ENCODE data around the gene ALG11.
A peak's percentile ranks its signal among the peaks of the same experiment; 100 is the strongest.
"Not testable (repeated sequence)": the region's sequence is repeated elsewhere in the genome, so short reads cannot be mapped to it uniquely, and the experiment has no call there.

The ALG11 gene, protein sequence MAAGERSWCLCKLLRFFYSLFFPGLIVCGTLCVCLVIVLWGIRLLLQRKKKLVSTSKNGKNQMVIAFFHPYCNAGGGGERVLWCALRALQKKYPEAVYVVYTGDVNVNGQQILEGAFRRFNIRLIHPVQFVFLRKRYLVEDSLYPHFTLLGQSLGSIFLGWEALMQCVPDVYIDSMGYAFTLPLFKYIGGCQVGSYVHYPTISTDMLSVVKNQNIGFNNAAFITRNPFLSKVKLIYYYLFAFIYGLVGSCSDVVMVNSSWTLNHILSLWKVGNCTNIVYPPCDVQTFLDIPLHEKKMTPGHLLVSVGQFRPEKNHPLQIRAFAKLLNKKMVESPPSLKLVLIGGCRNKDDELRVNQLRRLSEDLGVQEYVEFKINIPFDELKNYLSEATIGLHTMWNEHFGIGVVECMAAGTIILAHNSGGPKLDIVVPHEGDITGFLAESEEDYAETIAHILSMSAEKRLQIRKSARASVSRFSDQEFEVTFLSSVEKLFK

DNA sequence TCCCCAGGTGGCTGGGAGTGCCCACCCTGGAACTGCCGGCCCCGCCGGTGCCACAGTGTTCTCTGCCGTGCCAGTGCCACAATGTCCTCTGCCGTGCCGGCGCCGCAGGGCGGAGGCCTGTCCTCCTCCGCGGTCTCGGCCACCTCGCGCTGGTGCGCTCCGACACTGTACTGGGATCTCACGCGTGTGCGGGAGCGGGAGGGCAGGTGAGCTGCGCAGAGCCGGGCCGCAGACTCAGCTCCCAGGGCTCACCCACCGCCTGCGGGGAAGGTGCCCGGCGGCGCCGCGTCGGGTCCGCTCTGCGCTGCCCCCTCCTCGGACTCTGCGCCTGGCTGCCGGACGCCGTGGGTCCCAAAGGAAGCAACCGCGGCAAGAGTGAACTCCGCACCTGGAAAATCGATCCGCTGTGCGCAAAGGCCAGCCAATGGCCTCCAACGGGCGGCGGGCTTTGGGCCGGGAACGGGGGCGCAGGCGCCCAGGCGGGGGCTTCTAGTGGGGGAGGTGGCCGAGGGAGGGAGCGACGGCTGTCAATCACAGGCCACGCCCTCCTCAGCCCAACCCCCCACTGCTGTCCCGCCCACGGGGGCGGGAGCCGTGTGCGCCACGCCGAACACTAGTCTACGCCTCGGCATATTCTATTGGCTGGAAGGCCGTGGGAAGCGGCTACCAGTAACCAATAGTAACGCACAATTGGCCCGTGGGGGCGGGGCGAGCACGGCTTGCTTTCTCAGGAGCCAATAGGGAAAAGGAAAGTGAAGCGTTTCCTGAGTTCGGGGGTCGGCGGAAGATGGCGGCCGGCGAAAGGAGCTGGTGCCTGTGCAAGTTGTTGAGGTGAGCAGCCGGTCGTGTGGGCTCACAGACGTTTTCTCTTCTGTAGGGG, at the start of gene ALG11:
Gene ALG11, plus strand, starts transcription at position 767 of the 880 bp plus-strand sequence. Its CDS starts 21 bp downstream, at position 788.
- peak; percentile 56 for DNase-seq

DNA sequence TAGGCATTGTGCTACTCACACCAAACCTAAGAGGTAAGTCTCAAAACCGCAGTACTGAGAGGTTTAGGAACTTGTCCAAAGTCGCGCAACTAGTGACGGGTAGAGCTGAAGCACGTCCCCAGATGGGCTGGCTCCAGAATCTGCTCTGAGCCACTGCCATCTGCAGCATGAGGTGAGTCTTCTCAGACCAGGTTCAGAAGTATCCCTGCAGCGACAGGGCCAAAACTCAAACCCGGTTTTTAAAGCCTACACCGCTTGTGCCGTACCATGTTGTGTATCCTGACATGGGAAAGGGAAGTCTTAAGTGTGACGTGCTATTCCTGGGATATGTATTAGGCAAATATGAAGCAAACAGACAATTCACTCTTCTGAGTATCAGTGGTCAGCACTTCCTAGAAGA, 46.0 kb upstream of the ALG11 start:
- no peak for DNase-seq

DNA sequence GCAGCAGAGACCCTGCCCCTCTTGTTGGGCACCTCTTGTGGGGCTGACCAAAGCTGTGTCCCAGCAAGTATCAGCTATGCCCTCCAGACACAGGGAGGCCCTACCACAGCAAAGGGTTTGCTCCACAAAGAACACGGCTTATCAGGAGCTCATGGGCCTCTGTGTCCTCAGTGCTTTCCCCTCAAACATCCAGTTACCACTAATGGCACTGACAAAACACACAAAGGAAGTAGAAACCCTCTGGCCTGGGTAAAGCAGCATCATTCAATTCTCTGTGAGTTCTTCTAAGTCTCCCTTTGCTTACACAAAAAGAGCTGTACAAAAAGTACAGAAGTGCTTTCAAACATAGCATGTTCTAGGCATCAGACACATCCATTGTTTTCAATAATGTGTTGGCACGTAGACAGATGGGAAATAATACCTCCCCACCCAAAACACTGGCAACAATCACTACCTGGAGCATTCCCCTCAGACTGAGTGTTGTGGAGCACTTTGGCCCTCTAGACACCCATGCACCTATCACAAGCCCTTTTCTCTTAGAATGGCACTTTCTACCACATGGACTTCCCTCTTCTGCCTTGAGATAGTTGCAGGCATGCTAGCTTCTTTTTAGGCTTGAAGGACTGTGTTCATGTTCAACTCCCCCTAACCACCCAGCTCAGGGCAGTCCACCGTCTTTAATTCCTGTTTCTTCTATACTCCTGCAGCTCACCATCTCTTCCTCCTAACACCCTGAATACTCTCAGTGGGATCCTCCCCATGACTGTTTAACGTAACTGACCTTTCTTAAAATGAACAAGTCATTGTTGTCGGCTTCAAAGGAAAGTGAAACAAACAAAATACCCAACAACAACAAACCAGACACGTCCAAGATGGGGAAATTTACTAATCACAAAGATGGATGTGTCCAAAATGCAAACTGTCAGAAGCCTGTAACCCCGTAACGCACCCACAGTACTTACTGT, 44.4 kb upstream of the ALG11 start:
- DNase-seq: no peak

DNA sequence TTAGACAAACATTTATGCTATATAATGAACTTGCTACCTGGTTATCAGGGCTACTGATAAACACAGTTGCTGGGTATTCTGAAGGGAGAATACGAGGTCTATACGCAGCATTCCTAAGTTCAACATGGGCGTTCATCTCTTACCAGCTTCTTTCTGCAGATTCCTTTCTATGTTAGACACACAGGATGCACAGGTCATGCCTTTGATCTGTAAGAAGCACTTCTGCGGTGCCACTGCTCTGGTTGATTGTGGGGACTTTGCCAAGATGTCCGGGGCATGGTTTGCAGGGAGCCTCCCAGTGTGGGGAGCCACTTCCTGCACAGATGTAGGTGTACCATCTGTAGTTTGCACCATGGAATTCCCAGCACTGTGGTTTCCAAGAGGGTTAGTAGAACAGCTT, 41.8 kb upstream of the ALG11 start:
- DNase-seq: no peak

DNA sequence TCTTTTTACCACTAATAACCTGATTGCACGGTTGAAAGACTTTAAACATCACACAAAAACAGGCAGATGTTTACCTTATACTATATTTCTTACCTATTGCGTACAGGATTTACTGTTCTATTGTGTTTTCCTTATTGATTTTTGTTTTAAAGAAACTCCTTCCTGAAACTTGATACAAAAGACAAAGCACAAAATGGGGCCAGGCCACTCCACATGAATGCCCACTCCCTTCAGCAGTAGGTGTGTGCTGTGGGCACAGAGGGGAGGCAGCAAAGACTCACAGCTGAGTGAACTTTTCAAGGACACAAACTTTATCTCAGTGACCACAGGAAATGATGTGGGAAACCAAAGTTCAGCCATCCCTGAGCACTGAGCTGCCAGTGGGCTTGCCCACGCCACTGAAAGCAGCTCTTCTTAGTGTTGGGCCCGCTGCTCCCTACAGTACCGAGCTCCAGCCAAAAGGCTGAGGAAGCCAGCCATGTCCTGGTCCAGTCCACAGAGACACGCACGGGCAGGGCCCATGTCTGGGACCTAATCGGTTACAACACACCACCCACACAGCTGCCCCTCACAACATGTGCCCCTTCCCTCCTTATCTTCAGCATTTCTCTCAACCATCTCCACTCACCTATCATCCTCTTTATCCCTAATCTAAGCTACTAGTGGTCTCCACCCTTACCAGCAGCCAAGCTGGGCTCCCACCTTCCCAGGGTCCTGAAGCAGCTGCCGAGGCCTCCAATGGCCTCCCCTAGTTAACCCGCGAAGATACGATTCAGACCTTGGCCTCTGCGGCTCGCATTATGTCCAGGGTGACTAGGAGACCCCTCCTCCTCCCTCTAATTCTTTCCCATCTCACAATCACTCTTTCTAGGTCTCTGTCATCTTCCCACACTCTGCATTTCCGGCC, 40.4 kb upstream of the ALG11 start:
- no peak for DNase-seq

DNA sequence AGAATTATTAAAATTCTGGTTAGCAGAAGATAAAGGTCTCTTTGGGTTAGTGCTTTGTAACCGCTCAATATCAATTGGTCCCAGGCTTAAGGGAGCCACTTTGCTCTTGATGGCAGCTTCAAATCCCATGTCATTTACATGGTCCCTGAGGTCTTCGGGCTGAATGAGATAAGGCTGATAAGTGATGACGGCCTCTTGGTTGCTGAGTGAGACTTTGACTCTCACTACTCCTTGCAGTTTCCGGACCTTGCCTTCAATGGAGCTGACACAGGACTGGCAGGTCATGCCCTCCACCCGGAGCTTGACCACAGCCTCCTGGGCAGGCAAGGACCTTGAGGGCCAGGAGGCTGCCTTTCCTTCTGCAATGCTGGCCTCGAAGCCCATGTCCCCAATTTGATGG, 37.7 kb upstream of the ALG11 start:
- DNase-seq: no peak

DNA sequence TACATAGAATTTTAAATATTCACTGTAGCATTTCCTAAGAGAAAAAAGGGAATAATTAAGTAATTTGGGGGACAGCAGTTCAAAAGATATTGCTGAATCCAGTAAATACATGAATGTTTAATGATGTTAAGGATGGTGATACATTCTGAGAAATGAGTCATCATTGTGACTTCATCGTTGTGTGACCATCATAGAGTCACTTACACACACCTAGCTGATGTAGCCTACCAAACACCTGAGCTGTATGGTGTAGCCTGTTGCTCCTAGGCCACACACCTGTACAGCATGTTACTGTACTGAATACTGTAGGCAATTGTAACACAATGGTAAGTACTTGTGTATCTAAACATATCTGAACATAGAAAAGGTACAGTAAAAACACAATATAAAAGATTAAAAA, 35.8 kb upstream of the ALG11 start:
- no peak for DNase-seq

DNA sequence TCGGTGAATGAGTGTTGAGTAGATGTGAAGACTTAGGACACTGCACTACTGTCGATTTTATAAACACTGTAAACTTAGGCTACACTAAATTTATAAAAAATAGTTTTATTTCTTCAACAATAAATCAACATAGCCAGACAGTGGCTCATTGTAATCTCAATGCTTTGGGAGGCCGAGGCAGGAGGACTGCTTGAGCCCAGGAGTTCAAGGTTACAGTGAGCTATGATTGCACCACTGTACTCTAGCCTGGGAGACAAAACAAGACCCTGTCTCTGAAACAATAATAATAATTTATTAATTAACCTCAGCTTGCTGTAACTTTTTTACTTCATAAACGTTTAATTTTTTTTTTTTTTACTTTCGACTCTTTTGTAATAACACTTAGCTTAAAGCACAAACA, 35.3 kb upstream of the ALG11 start:
- DNase-seq: no peak

DNA sequence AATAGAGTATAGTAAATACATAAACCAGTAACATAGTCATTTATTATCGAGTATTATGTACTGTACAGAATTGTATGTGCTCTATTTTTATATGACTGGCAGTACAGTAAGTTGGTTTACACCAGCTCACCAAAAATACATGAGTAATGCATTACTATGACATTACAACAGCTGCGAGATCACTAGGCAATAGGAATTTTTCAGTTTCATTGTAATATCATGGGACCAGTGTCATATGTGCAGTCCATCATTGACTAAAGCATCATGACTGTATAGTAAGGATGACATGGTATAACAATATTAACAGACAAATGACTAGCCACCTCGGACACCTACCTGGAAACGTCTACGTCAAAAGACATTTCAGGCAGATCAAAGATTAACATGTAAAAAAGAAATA, 34.6 kb upstream of the ALG11 start:
- no peak for DNase-seq

DNA sequence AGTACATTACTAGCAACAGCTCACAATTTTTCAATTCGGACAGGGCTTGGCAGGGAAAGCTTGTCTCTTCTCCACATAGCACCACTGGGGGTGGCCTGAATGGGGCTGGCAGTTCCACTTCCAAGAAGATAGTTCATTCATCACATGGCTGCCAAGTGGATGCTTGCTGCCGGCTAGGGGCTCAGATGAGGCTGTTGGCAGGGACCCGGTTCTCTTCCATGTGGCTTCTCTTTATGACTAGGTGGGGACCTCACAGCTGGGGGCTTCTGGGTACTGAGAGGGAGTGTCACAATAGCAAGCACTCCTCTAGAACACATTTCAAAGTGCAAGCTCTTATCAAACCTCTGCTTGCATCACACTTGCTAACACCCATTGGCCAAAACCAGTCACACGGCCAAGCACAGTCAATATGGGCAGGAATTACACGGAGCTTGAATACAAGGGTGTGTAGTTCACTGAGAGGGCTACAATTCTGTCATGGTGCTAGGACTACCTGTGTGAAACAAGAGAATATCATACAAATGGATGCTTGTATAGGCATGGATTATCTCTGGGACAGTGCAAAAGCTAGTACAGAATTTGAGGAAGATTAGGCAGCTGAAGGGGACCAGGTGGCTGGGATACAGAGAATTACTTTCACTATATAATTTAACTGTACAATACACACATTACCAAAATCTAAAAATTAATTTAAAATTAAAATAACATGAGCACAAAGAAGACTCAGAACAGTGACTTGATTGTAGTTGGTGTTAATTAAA, 33.2 kb upstream of the ALG11 start:
- no peak for DNase-seq

DNA sequence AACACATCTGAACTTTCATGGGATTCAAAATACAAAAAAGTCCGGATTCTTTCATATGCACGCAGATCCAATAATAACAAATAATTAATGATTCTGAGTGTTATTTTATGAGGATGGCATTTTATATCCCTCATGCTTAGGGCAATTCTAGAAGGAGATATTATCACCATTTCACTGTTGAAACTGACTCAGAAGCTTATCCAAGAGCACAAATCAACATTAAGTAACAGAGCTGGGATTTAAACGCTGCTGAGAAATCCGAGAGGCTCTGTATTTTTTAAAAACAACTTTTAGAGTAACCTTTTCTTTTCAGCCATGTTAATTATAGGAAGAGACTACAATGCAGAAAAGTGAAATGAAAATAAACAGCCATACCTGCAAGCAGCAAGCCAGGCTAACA, 31.3 kb upstream of the ALG11 start:
- DNase-seq: no peak

DNA sequence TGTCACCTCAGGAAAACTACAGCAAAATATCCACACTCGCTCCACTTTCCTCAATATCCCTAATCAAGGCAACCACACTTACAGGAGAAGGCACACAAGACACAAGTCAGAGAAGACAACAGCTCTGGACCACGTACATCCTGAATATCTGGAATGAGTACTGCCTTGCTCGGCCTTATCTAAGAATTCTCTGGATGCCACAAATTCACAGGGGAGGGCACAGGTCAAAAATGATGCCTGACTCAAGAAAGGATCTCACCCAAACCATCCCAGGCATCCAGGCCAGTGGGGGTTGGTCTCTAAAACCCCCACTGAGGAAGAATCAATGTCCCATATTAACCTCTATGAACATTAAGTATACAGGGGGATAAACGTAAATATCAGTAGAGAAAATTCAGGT, 30.8 kb upstream of the ALG11 start:
- no peak for DNase-seq

DNA sequence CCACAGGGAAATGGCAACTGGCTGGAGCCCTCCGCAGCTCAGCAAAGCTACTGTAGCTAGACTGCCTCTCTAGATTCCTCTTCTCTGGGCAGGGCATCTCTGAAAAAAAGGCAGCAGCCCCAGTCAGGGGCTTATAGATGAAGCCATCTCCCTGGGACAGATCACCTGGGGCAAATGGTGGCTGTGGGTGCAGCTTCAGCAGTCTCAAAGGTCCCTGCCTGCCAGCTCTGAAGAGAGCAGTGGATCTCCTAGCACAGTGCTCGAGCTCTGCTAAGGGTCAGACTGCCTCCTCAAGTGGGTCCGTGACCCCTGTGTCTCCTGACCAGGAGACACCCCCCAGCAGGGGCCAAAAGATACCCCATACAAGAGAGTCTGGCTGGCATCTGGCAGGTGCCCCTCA, 28.9 kb upstream of the ALG11 start:
- DNase-seq: not testable (repeated sequence)

DNA sequence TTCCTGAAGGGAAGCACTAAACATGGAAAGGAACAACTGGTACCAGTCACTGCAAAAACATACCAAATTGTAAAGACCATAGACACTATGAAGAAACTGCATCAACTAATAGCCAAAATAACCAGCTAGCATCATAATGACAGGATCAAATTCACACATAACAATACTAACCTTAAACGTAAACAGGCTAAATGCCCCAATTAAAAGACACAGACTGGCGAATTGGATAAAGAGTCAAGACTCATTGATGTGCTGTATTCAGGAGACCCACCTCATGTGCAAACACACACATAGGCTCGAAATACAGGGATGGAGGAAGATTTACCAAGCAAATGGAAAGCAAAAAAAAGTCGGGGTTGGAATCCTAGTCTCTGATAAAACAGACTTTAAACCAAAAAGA, 27.3 kb upstream of the ALG11 start:
- DNase-seq: not testable (repeated sequence)

DNA sequence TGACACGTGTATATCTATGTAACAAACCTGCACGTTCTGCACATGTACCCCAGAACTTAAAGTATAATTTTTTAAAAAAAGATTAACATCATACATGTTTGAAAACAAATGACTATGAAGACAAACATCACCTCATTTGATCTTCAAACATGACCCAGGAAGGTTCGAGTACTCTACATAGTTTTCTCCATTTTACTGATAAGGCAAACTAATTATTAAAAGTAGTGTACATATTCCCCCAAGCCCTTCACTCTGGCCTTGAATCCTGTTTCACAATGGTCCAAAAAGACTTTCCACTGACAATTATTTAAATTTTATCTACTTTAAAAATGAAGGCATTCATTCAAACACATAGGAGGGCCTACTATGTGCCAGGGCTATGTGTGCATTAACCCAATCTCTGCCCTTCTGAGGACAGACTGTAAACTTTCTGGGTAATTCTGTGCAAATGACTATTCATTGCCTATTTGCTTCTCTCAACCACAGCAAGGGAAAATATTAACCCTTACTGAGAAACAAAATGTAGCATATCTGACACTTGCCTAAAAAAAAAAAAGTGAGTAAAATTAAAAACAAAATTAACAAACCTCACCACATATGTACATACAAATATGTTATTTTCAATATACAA, 23.1 kb upstream of the ALG11 start:
- no peak for DNase-seq

DNA sequence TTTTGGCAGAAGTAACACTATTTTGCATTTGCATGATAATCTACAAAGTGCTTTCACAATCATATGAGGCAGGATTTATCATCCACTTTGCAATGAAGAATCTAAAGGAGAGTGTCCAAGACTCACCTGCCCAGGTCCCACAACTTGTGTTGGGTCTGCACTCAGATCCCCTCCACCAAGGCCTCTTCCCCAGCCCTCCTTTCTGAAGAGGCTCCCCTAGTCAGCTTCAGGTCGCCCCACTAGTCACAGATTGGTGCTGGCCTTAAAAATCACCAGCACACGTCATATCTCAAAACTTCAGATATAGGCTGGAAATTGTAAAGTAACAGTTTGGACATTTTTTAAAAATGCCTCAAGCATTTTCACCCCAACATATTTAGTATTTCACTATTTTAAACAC, 18.5 kb upstream of the ALG11 start:
- DNase-seq: no peak

DNA sequence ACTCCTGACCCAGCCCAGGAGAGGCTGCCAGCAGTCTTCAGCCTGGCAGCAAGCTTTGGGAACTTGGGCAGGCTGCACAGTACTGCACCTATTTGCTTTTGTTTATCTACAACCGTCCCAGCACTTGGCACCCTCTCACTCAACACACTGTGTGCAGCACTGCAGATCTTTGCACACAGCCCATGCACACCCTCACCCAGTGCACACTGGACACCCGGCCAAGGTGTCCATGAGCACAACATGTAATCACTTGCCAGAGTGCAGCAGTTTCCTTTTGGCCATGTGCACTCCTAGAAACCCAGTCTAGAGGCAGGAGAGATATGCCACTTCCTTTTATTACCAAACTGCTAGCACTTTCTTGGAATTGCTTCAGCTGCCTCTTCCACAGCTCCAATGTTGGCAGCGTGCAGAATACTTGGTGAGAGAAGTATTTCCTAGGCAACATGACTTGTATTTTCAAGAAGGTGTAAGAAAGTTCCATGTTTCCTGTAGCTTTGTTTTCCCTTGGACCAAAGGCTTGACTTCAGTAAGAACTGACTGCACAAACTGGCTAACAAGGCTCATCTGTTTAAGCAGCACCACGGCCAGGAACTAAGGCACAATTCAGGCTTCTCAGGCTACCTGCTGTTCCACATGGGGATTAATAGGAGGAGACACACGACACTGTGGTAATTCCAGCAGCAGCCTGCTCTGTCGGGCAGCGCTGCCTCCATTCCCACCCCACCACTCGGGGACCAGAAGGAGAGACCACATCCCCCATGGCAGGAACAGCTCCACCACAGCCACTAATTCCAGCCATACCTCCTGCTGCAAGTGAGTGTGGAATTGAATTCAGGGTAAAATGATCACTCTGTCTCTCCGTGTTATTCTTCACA, 16.3 kb upstream of the ALG11 start:
- DNase-seq: no peak

DNA sequence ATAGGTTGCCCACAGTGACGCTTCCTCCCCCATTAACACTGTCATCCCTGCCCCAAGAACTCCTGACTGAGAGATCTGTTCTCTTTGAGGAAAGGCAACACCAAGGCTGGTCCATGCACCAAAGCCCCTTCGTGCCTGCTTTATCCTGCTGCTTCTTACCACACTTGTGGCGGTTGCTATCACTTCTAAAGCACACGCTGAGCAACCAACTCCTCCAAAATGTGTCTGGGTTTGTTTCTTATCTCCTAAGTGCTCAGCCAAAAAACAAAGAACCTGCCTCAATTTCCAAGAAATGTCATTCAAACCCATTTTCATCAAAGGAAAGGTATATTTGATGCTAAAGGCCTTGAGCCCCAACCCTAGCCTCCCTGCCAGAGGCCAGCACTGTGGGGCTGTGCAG, 15.6 kb upstream of the ALG11 start:
- DNase-seq: no peak

DNA sequence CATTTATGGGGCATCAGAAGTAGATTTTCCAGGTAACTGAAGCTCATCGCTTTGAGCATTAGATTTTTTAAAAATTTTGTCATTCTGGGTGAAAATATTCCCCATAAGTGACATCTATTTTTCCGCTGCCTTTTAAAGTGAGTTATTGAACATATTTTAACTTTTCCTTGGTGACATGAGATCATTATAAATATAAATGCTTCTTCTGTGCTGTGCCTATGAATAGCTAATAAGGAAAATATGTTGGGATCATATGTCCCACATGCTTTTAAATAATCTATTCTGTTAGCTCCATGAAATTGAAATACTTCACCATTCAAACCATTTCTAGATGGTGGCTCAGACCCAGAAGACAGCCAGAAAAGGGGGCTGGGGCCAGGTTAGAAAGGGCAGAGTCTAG, 15.0 kb upstream of the ALG11 start:
- no peak for DNase-seq

All from NCI-H2029 treated with DMSO at 0.1 percent for 48 hours (cell line).